MM.1S (cell line): ENCODE data around the gene RBKS.

ENCODE experiments used
- DNase-seq: peaks from one replicate; pipeline ENCODE4 v3.0.0-alpha.2; 2015
- H2AFZ ChIP-seq: fragments of 300-600 bp; sonication (generic); 2 replicates; pipeline ENCODE4 v1.6.0; 2016; ENCODE audit warnings: antibody characterized with exemption, low read length
- H3F3A ChIP-seq: fragments of 300-600 bp; sonication (generic); 2 replicates; pipeline ENCODE4 v1.6.1; 2016; ENCODE audit warnings: mild to moderate bottlenecking, antibody characterized with exemption, low read length, moderate library complexity, mixed read lengths; ENCODE audit not compliant: insufficient read depth
- H3K27ac ChIP-seq: fragments of 300-600 bp; sonication (generic); 2 replicates; pipeline ENCODE4 v1.5.1; 2016; ENCODE audit warnings: mild to moderate bottlenecking, low read length
- H3K27me3 ChIP-seq: fragments of 300-600 bp; sonication (generic); replicated peaks from 2 replicates; pipeline ENCODE4 v1.6.0; 2016; ENCODE audit warnings: low read length; ENCODE audit not compliant: insufficient read depth
- H3K36me3 ChIP-seq: fragments of 300-600 bp; sonication (generic); replicated peaks from 2 replicates; pipeline ENCODE4 v1.6.1; 2016; ENCODE audit warnings: mild to moderate bottlenecking, low read length, mixed read lengths; ENCODE audit not compliant: insufficient read depth
- H3K4me1 ChIP-seq: fragments of 300-600 bp; sonication (generic); 2 replicates; pipeline ENCODE4 v1.6.1; 2016; ENCODE audit warnings: low read length, mixed read lengths
- H3K4me2 ChIP-seq: fragments of 300-600 bp; sonication (generic); 2 replicates; pipeline ENCODE4 v1.6.0; 2016; ENCODE audit warnings: low read depth, low read length
- H3K4me3 ChIP-seq: fragments of 300-600 bp; sonication (generic); 2 replicates; pipeline ENCODE4 v1.5.1; 2016; ENCODE audit warnings: low read length, mixed read lengths
- H3K79me2 ChIP-seq: fragments of 300-600 bp; sonication (generic); 2 replicates; pipeline ENCODE4 v1.6.1; 2016; ENCODE audit warnings: mixed run types, low read length, mixed read lengths
- H3K9ac ChIP-seq: fragments of 300-600 bp; sonication (generic); 2 replicates; pipeline ENCODE4 v1.6.1; 2016; ENCODE audit warnings: low read length, mixed read lengths
- H3K9me2 ChIP-seq: fragments of 300-600 bp; sonication (generic); replicated peaks from 2 replicates; pipeline ENCODE4 v1.6.1; 2016; ENCODE audit warnings: mild to moderate bottlenecking, low read length, mixed read lengths; ENCODE audit not compliant: insufficient read depth
- H3K9me3 ChIP-seq: fragments of 300-600 bp; sonication (generic); replicated peaks from 2 replicates; pipeline ENCODE4 v1.6.1; 2016; ENCODE audit warnings: mild to moderate bottlenecking, low read length, mixed read lengths; ENCODE audit not compliant: insufficient read depth
- H4K20me1 ChIP-seq: fragments of 300-600 bp; sonication (generic); 2 replicates; pipeline ENCODE4 v1.6.1; 2016; ENCODE audit warnings: mild to moderate bottlenecking, low read length, moderate library complexity, mixed read lengths; ENCODE audit not compliant: insufficient read depth
- CTCF ChIP-seq: fragments of 300-600 bp; sonication (generic); IDR thresholded peaks from 2 replicates; pipeline ENCODE4 v1.5.1; 2016; ENCODE audit warnings: antibody characterized with exemption, low read length, mixed read lengths
- EZH2 ChIP-seq: fragments of 300-600 bp; sonication (generic); optimal IDR thresholded peaks from 2 replicates; pipeline ENCODE3; 2017; ENCODE audit warnings: low read depth, mild to moderate bottlenecking, antibody characterized with exemption, low read length, mixed read lengths
- EZH2phosphoT487 ChIP-seq: fragments of 300-600 bp; sonication (generic); IDR thresholded peaks from 2 replicates; pipeline ENCODE4 v1.6.1; 2018; ENCODE audit warnings: antibody characterized with exemption, low read length

The RBKS gene

GRCh38 chr2:27931361-27931950 is 41.3 kb upstream of the RBKS start:
- H2AFZ ChIP-seq, result no peak overlapping the region
- H3K27ac ChIP-seq, result no peak overlapping the region
- H3K9me3 ChIP-seq, result no peaks in the 10 kb centered on the region
- no peaks in the 10 kb centered on the region for H3K4me1 ChIP-seq
- no peaks in the 10 kb centered on the region for H3K27me3 ChIP-seq
- H3K4me3 ChIP-seq, result no peak overlapping the region
- no peaks in the 10 kb centered on the region for H4K20me1 ChIP-seq
- H3K9me2 ChIP-seq, result no peaks in the 10 kb centered on the region
- no peak for DNase-seq
- no peak overlapping the region for H3K9ac ChIP-seq
- no peaks in the 10 kb centered on the region for H3F3A ChIP-seq
- H3K36me3 ChIP-seq, result no peaks in the 10 kb centered on the region
- TF ChIP-seq CTCF, result no peak
- no peaks in the 10 kb centered on the region for H3K79me2 ChIP-seq
- no peak overlapping the region for H3K4me2 ChIP-seq

- Histone ChIP-seq H3K4me2 (no peak overlapping the region), H4K20me1 (no peaks in the 10 kb centered on the region), H3K4me3 (no peak overlapping the region), H2AFZ (no peak overlapping the region), H3F3A (no peaks in the 10 kb centered on the region), H3K79me2 (no peaks in the 10 kb centered on the region), H3K9me3 (no peaks in the 10 kb centered on the region), H3K36me3 (no peaks in the 10 kb centered on the region), H3K27ac (no peak overlapping the region), H3K9me2 (no peaks in the 10 kb centered on the region), H3K9ac (no peak overlapping the region), H3K4me1 (no peaks in the 10 kb centered on the region), H3K27me3 (no peaks in the 10 kb centered on the region)
- DNase-seq, result no peak
- TF ChIP-seq EZH2phosphoT487 (no peak), EZH2 (no peak), CTCF (no peak)
Measured at GRCh38 chr2:27929916-27930486, 39.8 kb upstream of the RBKS start.

- Histone ChIP-seq H2AFZ (no peak overlapping the region), H3F3A (no peaks in the 10 kb centered on the region), H3K4me1 (no peaks in the 10 kb centered on the region), H3K27me3 (no peaks in the 10 kb centered on the region), H4K20me1 (no peaks in the 10 kb centered on the region), H3K4me3 (no peak overlapping the region), H3K4me2 (no peak overlapping the region), H3K36me3 (no peaks in the 10 kb centered on the region), H3K79me2 (no peaks in the 10 kb centered on the region), H3K9me2 (no peaks in the 10 kb centered on the region), H3K9ac (no peak overlapping the region), H3K27ac (no peak overlapping the region), H3K9me3 (no peaks in the 10 kb centered on the region)
- no peak for DNase-seq
- no peak for TF ChIP-seq EZH2phosphoT487
- no peak for TF ChIP-seq EZH2
- no peak for TF ChIP-seq CTCF
Measured at GRCh38 chr2:27925766-27926472, 35.7 kb upstream of the RBKS start.
